Measurements from ENCODE around the gene RAB1B. TPM values are rescaled to one million over a fixed set of nuclear protein-coding genes. Genes with fewer than 3 reads are reported as not detected.

The RAB1B gene
- total RNA-seq, 1 donor from 2014 or later: 112 TPM

GRCh38 chr11:66279092-66279734 is 10.8 kb downstream of the RAB1B start:
- ATAC-seq: no peak
- intact Hi-C loops (cut with DNase I): no loop called here
- no peak for DNase-seq (ENCODE audit: low spot score)

DNA sequence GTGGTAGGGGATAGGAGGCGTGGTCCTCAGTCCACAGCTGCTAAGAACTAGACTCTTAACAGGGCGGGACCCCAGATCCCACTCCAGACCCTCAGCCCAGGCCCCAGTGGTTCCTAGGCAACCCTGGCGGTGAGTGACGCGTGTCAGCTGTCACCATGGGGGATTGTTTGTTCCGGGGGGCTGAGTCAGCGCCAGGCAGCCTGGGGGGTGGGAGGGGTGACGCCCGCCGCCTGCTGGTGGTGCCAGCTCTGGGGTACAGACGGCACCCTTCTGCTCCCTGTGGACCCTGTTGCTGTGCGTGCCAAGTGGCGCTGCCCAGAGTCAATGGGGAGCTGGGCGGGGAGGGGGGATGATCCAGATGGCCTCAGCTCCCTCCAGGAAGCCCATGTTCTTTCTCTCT is 12.0 kb downstream of the RAB1B start:
- intact Hi-C loops (cut with DNase I): no loop called here
- DNase-seq (ENCODE audit: low spot score): no peak
- no peak for ATAC-seq

GRCh38 chr11:66281001-66281400 is 12.6 kb downstream of the RAB1B start:
- DNase-seq (ENCODE audit: low spot score) (no peak), ATAC-seq (no peak)
- intact Hi-C loops (cut with DNase I): no loop called here

DNA sequence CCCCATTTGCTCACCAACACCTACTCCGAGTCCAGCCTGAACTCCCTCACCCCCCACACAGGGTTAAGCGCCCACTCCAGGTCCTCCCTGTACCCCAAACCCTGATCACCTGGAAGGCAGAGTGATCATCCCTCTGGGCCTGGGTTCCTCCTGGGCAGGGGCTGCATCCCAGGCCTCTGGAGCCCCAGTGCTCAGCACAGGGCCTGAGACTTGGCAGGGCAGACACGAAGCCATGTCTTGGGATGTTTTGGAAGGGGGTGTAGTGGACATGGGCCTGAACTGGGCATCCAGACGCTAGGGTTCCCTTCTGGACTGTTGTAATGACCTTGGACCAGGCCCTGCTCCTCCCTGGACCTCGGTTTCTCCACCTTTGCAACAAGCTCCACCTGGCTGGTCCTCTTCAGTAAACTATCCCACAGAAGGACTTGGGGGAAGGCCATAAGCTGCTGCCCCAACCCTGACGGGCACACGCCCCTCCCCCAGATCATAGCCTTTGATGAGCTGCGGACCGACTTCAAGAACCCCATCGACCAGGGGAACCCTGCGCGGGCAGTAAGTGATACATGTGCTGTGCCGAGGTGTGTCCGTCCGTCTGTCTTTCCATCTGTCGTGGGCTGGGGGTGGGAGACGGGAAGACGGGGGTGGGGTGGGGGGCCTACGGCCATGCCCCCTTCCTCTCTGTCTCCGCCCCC is 13.5 kb downstream of the RAB1B start:
- ATAC-seq (no peak), DNase-seq (ENCODE audit: low spot score) (no peak)
- intact Hi-C loops (cut with DNase I): no loop called here

DNA sequence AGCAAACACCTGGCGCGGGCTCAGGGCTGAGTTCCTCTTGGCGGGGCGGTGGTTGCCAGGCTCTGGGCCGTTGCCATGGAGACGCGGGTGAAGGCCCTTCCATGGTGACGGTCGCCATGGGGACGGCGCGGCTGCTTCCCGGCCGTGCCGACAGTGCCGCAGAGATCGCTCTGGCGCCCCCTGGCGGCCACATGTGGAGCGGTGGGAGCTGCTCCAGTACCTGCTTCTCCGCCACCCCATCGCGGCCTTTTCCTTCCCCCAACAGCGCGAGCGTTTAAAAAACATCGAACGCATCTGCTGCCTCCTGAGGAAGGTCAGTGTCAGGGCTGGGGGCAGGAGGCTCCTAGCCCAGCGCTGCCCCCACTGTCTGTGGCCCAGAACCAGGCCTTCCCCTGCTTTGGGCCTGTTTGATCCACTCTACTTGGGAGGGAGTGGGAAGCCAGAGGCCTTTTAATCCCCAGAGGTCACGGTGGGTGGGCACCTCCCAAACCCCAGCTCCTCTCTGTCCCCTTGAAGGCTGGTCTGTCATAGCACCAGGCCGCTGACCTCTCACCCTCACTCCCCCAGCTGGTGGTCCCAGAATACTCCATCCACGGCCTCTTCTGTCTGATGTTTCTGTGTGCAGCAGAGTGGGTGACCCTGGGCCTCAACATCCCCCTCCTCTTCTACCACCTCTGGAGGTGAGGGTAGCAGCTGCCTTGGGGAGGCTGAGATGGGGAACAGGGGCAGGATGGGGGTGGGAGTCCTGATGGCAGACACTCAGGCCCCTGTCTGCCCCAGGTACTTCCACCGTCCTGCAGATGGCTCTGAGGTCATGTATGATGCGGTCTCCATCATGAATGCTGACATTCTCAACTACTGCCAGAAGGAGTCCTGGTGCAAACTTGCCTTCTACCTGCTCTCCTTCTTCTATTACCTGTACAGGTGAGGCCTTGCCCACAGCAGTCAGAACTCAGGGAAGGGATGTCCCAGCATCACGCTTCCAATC is 14.3 kb downstream of the RAB1B start:
- intact Hi-C loops (cut with DNase I): no loop called here

GRCh38 chr11:66283461-66284105 is 15.1 kb downstream of the RAB1B start:
- intact Hi-C loops (cut with DNase I): no loop called here
- ATAC-seq (no peak), DNase-seq (ENCODE audit: low spot score) (no peak)

More for the DNA sequence above, 14.3 kb downstream of the RAB1B start:
- peak; percentile 92 for ATAC-seq
- peak; percentile 99 for DNase-seq (ENCODE audit: low spot score)

GRCh38 chr11:66284526-66285078 is 16.2 kb downstream of the RAB1B start:
- intact Hi-C loops (cut with DNase I): no loop called here
- ATAC-seq (no peak), DNase-seq (ENCODE audit: low spot score) (no peak)

- ATAC-seq (no peak), DNase-seq (ENCODE audit: low spot score) (no peak)
- intact Hi-C loops (cut with DNase I): no loop called here
Observed at GRCh38 chr11:66285250-66285947, 17.0 kb downstream of the RAB1B start.

- intact Hi-C loops (cut with DNase I): no loop called here
Observed at GRCh38 chr11:66286699-66287098, 18.3 kb downstream of the RAB1B start.

DNA sequence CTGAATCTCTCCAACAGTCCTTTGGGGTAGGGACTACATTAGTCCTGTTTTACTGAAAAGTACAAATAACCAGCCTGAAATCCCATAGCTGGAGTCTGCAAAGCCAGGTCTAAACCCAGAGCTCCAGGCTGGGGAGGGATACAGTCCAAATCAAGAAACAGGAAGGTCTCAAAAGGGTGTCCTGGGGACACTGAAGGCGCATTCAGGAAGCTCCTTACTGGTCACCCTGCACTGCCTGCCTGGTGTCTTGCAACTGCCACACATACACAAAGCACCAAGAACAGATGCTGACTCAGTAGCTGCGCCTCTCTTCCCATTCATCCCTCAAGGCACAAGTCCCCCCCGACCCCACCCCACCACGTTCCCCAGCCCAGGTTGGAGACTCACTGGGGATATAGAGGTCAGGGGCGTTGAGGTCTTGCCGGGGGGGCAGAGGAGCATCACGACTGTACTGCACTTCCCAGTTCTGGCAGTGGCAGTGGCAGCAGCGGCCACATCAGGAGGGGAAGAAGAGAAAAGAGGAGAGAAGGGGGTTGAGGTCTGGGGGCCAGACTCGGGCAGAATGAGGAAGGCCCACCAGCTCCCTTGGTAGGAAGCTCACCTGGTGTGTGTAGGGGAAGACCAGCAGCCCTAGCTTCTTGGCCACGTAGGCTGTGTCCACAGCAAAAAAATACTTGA is 18.9 kb downstream of the RAB1B start:
- intact Hi-C loops (cut with DNase I): no loop called here
- no peak for DNase-seq (ENCODE audit: low spot score)
- ATAC-seq: no peak

More at GRCh38 chr11:66286699-66287098, 18.3 kb downstream of the RAB1B start:
- DNase-seq (ENCODE audit: low spot score) (no peak), ATAC-seq (no peak)

DNA sequence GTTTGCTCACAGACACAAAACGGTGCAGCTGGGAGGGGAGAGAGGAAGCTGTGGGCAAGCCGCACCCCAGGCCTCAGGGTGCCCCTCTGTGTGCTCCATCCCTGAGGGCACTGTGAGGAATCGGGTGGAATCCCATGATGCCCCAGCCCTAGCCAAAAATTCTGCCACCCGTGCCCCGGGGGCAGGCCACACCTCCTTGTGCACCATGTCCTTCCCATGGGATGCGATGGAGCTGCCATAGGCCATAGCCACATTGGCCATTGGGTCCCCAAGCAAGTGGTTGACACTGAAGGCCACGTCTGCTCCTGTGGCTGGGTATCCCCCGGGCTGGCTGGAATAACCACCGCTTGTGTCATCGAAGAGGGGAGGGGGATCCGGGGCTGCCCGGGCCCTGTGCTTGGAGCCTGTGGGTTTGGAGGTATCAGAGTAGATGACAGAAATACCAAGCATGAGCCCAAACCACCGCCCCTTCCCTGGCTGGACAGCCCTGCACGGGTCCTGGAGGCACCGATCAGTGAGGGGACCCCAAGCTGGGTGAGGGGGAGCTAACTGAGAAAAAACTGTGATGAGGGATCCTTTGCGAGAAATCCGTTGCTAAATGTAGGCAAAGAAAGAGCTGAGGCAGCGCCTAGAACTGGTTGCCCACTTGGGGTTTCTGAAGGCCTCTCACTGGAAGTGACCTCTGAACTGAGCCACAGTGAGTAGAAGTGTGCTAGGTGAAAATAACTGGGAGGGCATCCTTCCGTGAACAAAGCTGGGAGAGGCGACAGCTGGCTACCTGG is 19.6 kb downstream of the RAB1B start:
- intact Hi-C loops (cut with DNase I): no loop called here
- no peak for ATAC-seq

DNA sequence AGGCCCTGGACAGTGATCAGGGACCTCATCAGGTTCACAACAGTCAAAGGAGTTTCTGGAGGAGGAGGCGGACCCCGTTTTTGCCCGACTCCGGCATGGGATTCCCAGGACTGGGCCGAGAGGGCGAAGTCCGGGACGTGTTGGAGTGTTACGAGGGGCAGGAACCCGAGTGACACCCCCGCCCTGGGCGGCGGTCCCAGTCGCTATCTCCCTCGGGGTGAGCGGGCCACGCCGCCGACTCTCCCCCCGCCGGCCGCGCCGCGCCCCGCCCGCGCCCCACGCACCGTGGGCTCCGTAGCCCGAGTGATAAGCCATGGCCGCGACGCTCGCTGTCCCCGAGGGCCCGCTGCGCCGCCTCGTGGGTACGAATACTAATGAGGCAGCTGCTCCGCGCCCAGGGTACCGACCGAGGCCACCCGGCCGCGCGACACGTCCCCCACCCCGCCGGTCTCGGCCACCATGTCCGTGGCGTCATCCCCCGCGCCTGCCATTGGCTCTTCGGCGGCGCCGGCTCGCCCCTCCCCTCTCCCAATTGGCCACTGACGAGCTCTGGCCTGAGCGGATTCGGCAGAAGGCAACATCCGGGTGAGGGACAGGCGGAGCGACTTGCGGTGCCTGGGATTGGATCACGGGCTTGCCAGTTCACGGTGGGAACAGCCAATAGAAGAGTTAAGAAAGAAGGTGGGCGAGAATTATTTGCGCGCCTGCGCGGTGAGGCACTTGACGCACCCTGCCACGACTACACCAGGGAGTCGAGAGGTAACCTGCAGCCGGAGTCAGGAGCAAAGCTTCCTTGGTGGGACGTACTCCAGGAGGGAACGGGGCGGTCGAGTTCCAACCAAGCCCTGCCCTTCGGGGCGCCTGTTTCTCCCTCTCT is 20.5 kb downstream of the RAB1B start, which contains the start of gene YIF1A:
Gene YIF1A, minus strand, starts transcription at position 473 of the 877 bp plus-strand sequence. Its CDS starts 158 bp downstream, at position 315.
- DNase-seq (ENCODE audit: low spot score) (peak; percentile 98), ATAC-seq (peak; percentile 98)
- intact Hi-C loops (cut with DNase I): no loop called here

More for the DNA sequence above, 19.6 kb downstream of the RAB1B start:
- no peak for DNase-seq (ENCODE audit: low spot score)

GRCh38 chr11:66289548-66290329 is 21.3 kb downstream of the RAB1B start:
- peak; percentile 76 for ATAC-seq
- intact Hi-C loops (cut with DNase I): no loop called here
- peak; percentile 88 for DNase-seq (ENCODE audit: low spot score)

DNA sequence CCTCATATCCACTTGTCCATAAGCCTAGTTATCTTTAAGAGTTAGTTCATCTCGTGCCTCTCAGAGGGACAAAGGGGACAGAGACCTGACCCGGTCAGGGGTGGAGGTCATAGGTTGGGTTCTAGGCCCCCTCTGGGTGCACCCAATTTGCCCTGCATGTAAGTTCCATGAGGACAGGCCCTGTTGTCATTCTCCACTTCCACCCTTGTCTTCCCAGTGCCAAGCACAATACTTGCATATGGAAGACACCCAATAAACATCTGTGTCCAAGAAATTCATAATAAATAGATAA is 21.8 kb downstream of the RAB1B start:
- intact Hi-C loops (cut with DNase I): no loop called here
- DNase-seq (ENCODE audit: low spot score) (no peak), ATAC-seq (no peak)

DNA sequence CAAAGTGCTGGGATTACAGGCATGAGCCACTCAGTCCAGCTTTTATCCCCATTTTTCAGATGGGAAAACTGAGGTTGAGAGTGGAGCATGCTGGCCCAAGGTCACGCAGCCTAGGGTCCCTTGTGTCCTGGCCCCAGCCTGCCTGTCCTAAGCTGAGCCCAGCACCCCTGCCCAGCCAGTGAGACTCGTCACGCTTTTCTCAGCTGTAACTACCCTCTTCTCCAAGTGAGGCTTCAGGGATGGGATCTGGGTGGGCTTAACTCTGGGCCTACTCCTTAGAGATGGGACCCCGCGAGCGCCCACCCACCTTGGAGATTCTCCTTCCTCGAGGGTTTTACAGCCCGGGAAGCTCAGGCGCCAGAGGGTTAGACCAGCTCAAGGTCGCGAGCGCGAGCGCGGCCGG is 22.9 kb downstream of the RAB1B start:
- intact Hi-C loops (cut with DNase I): no loop called here
- DNase-seq (ENCODE audit: low spot score) (no peak), ATAC-seq (no peak)
